Esophagus squamous epithelium (tissue), 4 donors: Measurements from ENCODE around the gene PEAK3.

Experiments used
- CTCF ChIP-seq, 6 experiments: fragments of 450-650 bp in 4 of 6; fragments of 200-600 bp in 2 of 6; sonication (generic) in 2 of 6; IDR thresholded peaks; one replicate each; pipeline ENCODE4 v1.5.1; 2016 to 2019; ENCODE audit warnings: antibody characterized with exemption in 6 of 6, mild to moderate bottlenecking in 4 of 6, moderate library complexity in 4 of 6
- POLR2A ChIP-seq, 4 donors: fragments of 450-650 bp; IDR thresholded peaks; one replicate each; pipeline ENCODE4 v1.6.1; 2017; ENCODE audit warnings: antibody characterized with exemption in 4 of 4, mild to moderate bottlenecking in 4 of 4, moderate library complexity in 3 of 4

GRCh38 chr19:2225415-2226050, 56.4 kb downstream of the PEAK3 start:
- TF ChIP-seq POLR2A (IDR thresholded peaks at IDR 0.05) (no peak), CTCF (IDR thresholded peaks at IDR 0.05) (no peak)
